ENCODE data around the gene CACNA2D3. TPM values are rescaled to one million over a fixed set of nuclear protein-coding genes. Genes with fewer than 3 reads are reported as not detected.

CACNA2D3 gene
- total and polyA plus RNA-seq, 2 experiments from 2014 or later: 1.1 to 2.5 TPM

DNA sequence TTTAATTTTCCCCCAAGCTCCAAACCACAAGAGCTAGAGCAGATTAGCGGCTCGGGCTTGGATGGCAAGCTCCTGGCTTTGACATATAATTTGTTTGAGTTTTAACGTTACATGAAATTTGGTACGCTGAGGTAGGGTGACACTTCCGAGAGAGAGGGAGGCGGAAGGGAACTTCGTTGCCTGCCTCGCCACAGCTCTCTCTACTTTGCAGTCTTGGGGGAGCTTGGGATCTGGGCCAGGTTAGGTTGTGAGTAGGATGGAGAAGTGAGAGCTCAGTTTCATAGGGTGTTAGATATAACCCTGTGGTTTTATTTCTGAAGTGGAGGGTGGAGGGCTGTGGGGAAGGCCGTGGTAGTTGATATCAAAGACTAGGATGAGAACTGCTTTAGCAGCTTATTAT, 765.8 kb downstream of the CACNA2D3 start:
- H3K9me3 ChIP-seq (ENCODE audit: low read depth): no peaks in the 10 kb centered on the region
- no peaks in the 10 kb centered on the region for H4K20me1 ChIP-seq (ENCODE audit: insufficient read depth, poor library complexity, severe bottlenecking)
- WGBS (ENCODE audit: low lambda C conversion rate, missing lambda C conversion rate): 88% methylated on average over 9 of the region's 9 CpGs
- peaks cover 19% of the 10 kb centered on the region for H3K4me1 ChIP-seq (ENCODE audit: insufficient read depth)
- H3K4me3 ChIP-seq: no peak overlapping the region
- no peaks in the 10 kb centered on the region for H3K79me2 ChIP-seq
- TF ChIP-seq EZH2phosphoT487 (IDR thresholded peaks at IDR 0.05; ENCODE audit: low read depth, severe bottlenecking, unreplicated experiment) (no peak), EZH2 (IDR thresholded peaks at IDR 0.05; ENCODE audit: borderline replicate concordance) (no peak)
- TF ChIP-seq, protein P1, sequence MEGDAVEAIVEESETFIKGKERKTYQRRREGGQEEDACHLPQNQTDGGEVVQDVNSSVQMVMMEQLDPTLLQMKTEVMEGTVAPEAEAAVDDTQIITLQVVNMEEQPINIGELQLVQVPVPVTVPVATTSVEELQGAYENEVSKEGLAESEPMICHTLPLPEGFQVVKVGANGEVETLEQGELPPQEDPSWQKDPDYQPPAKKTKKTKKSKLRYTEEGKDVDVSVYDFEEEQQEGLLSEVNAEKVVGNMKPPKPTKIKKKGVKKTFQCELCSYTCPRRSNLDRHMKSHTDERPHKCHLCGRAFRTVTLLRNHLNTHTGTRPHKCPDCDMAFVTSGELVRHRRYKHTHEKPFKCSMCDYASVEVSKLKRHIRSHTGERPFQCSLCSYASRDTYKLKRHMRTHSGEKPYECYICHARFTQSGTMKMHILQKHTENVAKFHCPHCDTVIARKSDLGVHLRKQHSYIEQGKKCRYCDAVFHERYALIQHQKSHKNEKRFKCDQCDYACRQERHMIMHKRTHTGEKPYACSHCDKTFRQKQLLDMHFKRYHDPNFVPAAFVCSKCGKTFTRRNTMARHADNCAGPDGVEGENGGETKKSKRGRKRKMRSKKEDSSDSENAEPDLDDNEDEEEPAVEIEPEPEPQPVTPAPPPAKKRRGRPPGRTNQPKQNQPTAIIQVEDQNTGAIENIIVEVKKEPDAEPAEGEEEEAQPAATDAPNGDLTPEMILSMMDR (IDR thresholded peaks at IDR 0.05; ENCODE audit: poor library complexity): no peak
- no peak overlapping the region for H2AFZ ChIP-seq
- H3K9me2 ChIP-seq (replicated peaks; ENCODE audit: insufficient read depth): no peaks in the 10 kb centered on the region
- H3K27me3 ChIP-seq: no peaks in the 10 kb centered on the region
- H3K36me3 ChIP-seq (replicated peaks; ENCODE audit: insufficient read depth, low read depth): no peaks in the 10 kb centered on the region
- DNase-seq (ENCODE audit: low spot score): no peak
- H3K27ac ChIP-seq: no peak overlapping the region
- no peak overlapping the region for H3K4me2 ChIP-seq

DNA sequence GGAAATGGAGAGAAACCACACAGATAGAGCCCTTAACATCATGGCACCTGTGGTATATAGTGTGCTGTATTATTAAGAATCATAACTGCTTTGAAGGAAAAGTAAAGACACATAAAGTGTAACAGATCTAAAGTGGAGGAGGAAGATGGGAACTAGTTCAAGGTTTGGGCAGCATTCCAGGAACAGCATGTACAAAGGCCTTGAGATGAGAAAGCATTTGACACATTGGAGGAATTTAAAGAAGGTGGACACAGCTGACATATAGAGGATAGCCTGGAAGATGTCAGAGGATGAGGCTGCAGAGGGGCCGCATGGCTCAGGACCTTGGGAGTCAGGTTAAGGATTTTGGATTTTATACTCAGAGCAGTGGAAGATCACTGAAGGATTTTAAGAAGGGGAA, 766.5 kb downstream of the CACNA2D3 start:
- Histone ChIP-seq H3K4me2 (no peak overlapping the region), H3K4me1 (ENCODE audit: insufficient read depth) (peaks cover 19% of the 10 kb centered on the region), H3K79me2 (no peaks in the 10 kb centered on the region), H3K9me3 (ENCODE audit: low read depth) (no peaks in the 10 kb centered on the region), H3K9me2 (replicated peaks; ENCODE audit: insufficient read depth) (no peaks in the 10 kb centered on the region), H3K4me3 (no peak overlapping the region), H2AFZ (no peak overlapping the region), H4K20me1 (ENCODE audit: insufficient read depth, poor library complexity, severe bottlenecking) (no peaks in the 10 kb centered on the region), H3K27me3 (no peaks in the 10 kb centered on the region), H3K36me3 (replicated peaks; ENCODE audit: insufficient read depth, low read depth) (no peaks in the 10 kb centered on the region), H3K27ac (peak overlapping the region; percentile 69)
- no peak for TF ChIP-seq EZH2phosphoT487 (IDR thresholded peaks at IDR 0.05; ENCODE audit: low read depth, severe bottlenecking, unreplicated experiment)
- TF ChIP-seq EZH2 (IDR thresholded peaks at IDR 0.05; ENCODE audit: borderline replicate concordance): no peak
- TF ChIP-seq, protein P1 (IDR thresholded peaks at IDR 0.05; ENCODE audit: poor library complexity): no peak
- DNase-seq (ENCODE audit: low spot score): no peak
- 71% methylated on average over 1 of the region's 1 CpG for WGBS (ENCODE audit: low lambda C conversion rate, missing lambda C conversion rate)

DNA sequence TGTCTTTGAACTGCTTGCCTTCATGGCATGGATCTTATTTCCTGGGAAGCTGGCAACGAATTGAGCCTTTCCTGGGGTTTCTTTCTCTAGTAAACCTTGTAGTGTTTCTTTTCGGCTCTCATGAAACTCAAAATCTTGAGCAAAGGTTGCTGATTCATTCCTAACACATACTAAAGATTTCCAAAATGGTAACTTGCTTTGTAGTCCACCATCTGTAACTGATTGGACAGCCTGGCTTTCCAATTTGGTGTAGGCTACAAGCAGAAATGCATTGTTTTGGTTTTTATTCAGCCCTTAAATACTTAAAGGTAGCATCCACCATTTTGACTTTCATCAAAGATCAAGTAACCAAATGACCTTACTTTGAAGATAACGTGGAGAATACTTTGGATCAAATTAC, 767.4 kb downstream of the CACNA2D3 start:
- TF ChIP-seq EZH2phosphoT487 (IDR thresholded peaks at IDR 0.05; ENCODE audit: low read depth, severe bottlenecking, unreplicated experiment) (no peak), EZH2 (IDR thresholded peaks at IDR 0.05; ENCODE audit: borderline replicate concordance) (no peak)
- TF ChIP-seq, protein P1 (IDR thresholded peaks at IDR 0.05; ENCODE audit: poor library complexity): no peak
- H4K20me1 ChIP-seq (ENCODE audit: insufficient read depth, poor library complexity, severe bottlenecking): no peaks in the 10 kb centered on the region
- H3K79me2 ChIP-seq: no peaks in the 10 kb centered on the region
- H3K4me2 ChIP-seq: no peak overlapping the region
- H3K36me3 ChIP-seq (replicated peaks; ENCODE audit: insufficient read depth, low read depth): no peaks in the 10 kb centered on the region
- no peaks in the 10 kb centered on the region for H3K9me2 ChIP-seq (replicated peaks; ENCODE audit: insufficient read depth)
- DNase-seq (ENCODE audit: low spot score): no peak
- 81% methylated on average over 3 of the region's 3 CpGs for WGBS (ENCODE audit: low lambda C conversion rate, missing lambda C conversion rate)
- H3K9me3 ChIP-seq (ENCODE audit: low read depth): no peaks in the 10 kb centered on the region
- peaks cover 19% of the 10 kb centered on the region for H3K4me1 ChIP-seq (ENCODE audit: insufficient read depth)
- no peak overlapping the region for H3K4me3 ChIP-seq
- H2AFZ ChIP-seq: no peak overlapping the region
- no peaks in the 10 kb centered on the region for H3K27me3 ChIP-seq
- peak overlapping the region; percentile 25 for H3K27ac ChIP-seq

DNA sequence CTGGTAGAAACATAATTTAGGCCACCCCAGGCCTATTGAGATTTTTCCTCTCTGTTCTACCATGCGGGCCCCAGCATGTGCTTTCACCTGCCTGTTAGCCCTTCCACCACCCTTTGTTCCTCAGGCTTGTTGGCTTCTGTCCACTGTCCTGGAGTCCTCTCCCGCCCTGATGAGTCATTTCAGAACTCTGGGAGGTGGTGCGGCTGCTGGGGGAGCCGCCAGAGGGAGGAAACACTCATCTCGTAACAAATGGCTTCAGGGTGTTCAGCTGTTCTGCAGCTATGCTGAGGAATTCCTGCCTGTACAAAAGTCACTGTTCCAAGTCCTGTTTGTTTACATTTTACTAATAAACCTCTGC, 769.2 kb downstream of the CACNA2D3 start:
- Histone ChIP-seq H3K4me1 (ENCODE audit: insufficient read depth) (peaks cover 19% of the 10 kb centered on the region), H3K4me2 (peak overlapping the region; percentile 15), H3K36me3 (replicated peaks; ENCODE audit: insufficient read depth, low read depth) (no peaks in the 10 kb centered on the region), H3K27ac (peak overlapping the region; percentile 70), H4K20me1 (ENCODE audit: insufficient read depth, poor library complexity, severe bottlenecking) (no peaks in the 10 kb centered on the region), H2AFZ (no peak overlapping the region), H3K9me2 (replicated peaks; ENCODE audit: insufficient read depth) (no peaks in the 10 kb centered on the region), H3K79me2 (no peaks in the 10 kb centered on the region), H3K9me3 (ENCODE audit: low read depth) (no peaks in the 10 kb centered on the region), H3K4me3 (no peak overlapping the region), H3K27me3 (no peaks in the 10 kb centered on the region)
- DNase-seq (ENCODE audit: low spot score): peak; percentile 94
- no peak for TF ChIP-seq EZH2phosphoT487 (IDR thresholded peaks at IDR 0.05; ENCODE audit: low read depth, severe bottlenecking, unreplicated experiment)
- TF ChIP-seq, protein P1 (IDR thresholded peaks at IDR 0.05; ENCODE audit: poor library complexity): peak; percentile 42
- 7% methylated on average over 5 of the region's 5 CpGs for WGBS (ENCODE audit: low lambda C conversion rate, missing lambda C conversion rate)

All from hepatocyte (in vitro differentiated cells).